ENCODE data around the gene ARHGAP21.
"Not testable (repeated sequence)": the region's sequence is repeated elsewhere in the genome, so short reads cannot be mapped to it uniquely, and the experiment has no call there.

The ARHGAP21 gene

DNA sequence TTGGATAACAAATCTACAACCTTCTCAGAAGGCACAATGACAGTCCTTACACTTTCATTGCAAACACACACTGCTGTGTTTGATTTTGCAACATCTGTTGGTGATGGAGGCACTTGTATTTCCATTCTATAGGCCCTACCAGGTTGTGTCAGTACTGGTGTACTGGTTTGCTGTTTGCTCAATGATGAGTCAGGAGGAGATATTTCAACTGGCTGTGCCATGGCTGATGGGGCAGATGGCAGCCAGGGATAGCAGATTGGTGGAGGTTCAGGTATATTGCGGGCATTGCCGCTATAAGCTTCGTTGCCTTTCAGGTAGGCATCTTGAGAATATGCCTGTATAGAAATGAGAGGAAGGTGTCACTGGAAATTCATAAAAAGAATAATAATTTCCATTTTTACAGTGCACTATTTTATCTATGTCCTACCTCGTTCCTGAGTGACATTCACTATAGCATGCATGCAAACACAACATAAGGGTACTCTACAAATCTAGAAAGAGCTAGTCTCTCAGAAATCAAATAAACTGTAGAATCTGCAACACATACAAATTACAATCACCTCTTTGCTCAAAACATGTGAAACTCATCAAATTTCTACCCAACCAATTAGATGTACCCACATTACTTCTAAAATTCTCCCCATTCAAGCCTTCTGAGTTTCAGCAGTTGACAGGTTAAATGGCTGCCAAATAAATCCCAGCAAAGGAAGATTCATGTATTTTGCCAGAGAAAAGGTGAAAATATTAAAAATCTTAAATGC is 102.5 kb downstream of the ARHGAP21 start:
- DNase-seq = not testable (repeated sequence)

GRCh38 chr10:24619994-24620310 is 103.7 kb downstream of the ARHGAP21 start:
- DNase-seq = not testable (repeated sequence)

GRCh38 chr10:24619291-24619993 is 104.2 kb downstream of the ARHGAP21 start:
- DNase-seq = not testable (repeated sequence)

GRCh38 chr10:24618401-24618800 is 105.3 kb downstream of the ARHGAP21 start:
- no peak for DNase-seq

DNA sequence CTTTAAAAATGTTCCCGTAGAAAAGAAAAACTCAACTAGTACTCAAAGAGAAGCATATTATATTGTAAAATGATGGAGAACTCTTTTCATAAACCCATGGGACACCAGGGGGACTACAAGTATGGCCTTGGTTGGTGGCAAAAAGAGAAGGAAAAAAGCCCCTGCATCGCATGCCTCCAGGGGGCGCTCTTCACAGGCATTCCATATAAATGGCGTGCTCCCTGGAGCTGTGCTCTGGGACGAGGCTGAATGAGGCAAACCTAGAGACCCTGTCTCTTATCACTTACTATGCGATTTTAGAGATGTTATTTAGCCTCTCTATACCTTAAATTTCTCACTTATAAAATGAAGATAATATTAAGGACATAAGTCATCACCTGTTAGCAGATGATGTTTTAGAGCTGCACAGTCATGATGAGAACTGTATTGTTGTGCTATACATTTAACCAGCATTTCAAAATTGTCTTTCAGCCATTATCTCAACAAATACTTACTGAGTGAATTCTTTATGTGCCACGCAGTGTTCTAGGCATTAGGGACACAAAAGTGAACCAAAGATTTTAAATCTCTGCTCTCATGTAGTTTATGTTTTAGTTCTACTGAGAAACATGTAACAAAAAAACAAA is 105.8 kb downstream of the ARHGAP21 start:
- DNase-seq = no peak

DNA sequence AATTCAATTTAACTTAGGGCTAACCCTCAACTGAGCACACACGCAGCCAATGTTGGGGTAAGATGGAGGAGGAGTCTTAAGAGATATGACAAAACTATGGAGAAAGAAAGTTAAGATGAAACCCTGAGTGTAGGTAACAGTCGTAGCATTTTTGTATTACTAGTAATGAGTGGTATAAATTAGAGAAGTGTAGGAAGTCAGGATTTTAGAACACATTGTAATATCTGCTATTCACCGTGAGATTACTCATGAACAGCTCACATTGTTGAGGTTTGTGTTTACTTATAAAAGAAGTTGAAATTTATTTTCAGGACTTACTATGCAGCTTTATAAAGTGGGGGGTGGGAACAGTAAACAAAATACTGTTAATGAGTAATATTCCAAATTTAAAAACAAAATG is 107.2 kb downstream of the ARHGAP21 start:
- DNase-seq = no peak

GRCh38 chr10:24606021-24606420 is 117.7 kb downstream of the ARHGAP21 start:
- DNase-seq = no peak

GRCh38 chr10:24605141-24605540 is 118.5 kb downstream of the ARHGAP21 start:
- DNase-seq = no peak

DNA sequence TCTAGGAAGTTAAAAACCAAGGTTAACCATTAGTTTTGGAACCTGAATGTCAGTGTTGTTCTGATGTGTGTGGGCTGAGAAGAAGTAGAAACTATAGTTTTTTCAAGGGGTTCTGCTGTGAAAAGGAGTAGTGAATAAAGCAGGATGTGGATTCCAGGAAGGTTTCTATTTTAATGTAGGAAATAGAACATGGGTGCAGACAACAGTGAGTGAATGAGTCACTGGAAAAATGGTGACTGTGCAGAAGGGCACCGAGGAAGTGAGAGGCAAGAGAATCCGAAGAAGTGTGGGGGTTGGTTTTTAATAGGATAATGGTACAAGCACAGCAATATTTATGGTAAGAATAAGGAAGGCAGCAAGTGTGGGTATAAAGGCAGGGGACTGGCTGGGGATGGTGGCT is 120.4 kb downstream of the ARHGAP21 start:
- no peak for DNase-seq

- no peak for DNase-seq
Observed at GRCh38 chr10:24597961-24598360, 125.7 kb downstream of the ARHGAP21 start.

DNA sequence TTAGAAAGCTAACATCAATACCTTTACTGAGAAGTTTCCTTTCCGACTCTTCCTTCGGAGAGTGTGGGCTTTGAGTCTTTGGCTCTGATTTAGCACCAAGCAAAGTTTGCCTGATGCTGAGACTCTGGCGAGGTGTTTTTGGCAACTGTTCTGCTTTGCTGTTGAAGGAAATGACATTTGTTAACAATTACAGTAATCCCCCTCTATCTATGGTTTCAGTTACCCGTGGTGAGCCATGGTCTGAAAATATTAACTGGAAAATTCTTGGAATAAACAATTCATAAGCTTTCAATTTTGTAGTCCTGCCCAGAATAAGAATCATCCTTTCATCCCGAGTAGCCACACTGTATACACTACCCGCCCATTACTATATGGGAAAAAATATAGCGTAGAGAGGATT is 126.3 kb downstream of the ARHGAP21 start:
- no peak for DNase-seq

- DNase-seq = no peak
Observed at GRCh38 chr10:24596217-24596930, 127.3 kb downstream of the ARHGAP21 start.

DNA sequence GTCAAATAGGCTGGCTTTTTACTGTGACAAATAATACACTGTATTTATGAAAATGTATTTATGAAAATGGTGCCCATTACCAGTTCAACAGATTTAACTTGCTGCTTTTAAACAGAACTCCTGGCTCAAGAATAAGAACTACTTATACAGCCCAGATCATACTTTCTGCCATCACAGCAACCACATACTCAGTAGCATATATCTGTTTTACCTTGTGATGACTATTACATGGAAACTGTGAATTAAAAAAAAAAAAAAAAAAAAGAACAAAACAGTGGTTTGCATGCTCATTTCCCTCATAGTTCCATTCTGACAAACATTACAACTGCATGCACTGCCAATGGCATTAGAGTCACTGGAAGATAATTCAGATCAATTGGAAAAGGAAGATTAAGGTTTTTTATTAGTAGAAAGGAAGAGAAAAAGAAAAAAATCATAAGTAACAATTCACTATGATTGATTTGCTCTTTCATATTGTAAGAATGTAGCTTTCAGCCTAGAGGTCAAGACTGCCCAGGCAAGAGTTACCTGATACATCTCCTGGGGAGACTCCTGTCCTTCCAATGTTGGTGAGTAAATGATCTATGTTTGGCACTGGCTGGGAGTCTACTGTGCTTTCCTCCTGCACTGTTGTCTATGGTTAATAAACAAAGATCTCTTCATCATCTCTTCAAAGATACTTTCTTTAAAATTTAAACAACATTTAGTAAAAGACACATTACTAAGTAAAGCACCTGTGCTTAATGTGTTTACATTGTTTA is 132.8 kb downstream of the ARHGAP21 start:
- DNase-seq = no peak

GRCh38 chr10:24589265-24589664 is 134.4 kb downstream of the ARHGAP21 start:
- DNase-seq = no peak

DNA sequence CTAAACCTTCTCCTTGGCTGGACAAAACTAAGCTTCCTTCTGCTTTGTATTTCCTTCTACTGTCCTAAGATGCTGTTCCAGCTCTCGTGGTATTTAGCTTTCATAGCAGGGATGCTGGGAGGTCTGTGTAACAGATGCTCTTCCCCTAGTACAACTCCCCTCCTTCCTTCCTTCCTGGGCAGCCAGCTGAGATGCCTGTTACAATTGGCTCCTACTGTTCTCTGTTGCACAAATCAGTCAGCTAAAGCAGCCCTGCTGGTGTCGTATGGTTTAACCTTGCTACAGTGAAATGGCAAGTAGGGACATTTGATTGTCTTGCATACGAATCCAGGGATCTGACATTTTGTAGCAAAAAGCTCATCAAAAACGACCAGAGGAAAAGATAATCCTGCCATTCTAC is 143.8 kb downstream of the ARHGAP21 start:
- no peak for DNase-seq

DNA sequence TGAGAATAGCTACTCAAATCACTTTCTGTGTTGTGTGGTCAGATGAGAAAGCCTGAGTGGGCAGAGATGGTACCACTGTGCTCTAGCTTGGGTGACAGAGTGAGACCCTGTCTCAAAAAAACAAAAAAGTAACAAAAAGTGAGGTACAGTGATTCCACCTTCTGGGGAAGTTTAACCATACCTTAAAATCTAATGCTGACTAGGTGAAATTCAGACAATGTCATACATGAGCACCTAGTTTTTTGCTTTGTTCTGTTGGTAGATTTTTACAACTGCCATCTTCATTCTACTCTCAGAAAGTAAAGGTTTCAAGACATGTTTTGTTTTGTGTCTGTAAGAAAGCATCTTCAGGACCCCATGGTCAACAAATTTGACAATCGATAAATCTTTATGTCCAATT is 144.2 kb downstream of the ARHGAP21 start:
- no peak for DNase-seq

GRCh38 chr10:24575481-24576002 is 148.1 kb downstream of the ARHGAP21 start:
- no peak for DNase-seq

GRCh38 chr10:24574578-24575155 is 149.0 kb downstream of the ARHGAP21 start:
- DNase-seq = no peak

- DNase-seq = no peak
Observed at GRCh38 chr10:24574161-24574560, 149.5 kb downstream of the ARHGAP21 start.

- DNase-seq = no peak
Observed at GRCh38 chr10:24571870-24572450, 151.7 kb downstream of the ARHGAP21 start.

DNA sequence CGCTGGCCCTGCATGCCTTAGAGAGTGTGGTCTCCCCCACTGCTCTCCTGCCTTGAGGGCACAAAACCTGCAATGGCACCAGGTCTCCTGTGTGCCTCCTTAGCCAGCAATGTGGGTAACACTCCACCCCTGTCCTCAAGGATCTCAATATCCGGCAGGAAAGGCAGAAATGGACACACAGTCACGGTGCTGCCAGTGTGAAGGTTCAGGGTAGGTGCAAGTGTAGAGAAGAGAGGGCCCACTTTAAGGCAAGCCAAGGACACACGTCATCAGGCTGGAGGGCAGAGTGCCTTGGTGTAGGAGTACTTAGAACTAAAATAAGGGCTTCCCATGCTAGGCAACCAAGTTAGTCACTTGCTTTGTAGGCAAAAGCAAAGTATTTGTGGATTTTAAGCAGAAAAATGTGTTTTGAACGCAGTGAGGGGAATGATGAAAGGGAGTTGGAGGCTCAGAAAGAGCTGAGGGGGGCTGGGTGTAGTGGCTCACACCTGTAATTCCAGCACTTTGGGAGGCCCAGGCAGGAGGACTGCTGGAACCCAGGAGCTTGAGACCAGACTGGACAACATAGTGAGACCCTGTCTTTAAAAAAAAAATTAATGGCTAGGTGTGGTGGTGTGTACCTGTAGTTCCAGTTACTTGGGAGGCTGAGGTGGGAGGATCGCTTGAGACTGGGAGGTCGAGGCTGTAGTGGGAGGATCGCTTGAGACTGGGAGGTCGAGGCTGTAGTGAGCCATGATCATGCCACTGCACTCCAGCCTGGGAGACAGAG is 152.8 kb downstream of the ARHGAP21 start:
- no peak for DNase-seq

Data from activated gamma-delta T cell (primary cell).